Activated CD8-positive, alpha-beta memory T cell treated with anti-CD3 and anti-CD28 coated beads for 36 hours (primary cell): ENCODE measurements around the gene CHRND. TPM values are rescaled to one million over a fixed set of nuclear protein-coding genes. Genes with fewer than 3 reads are reported as not detected.

Experiments used
- CTCF ChIA-PET: fragments of 350-600 bp; sonication (Branson Sonifier 250); formaldehyde crosslinking; loops from one replicate; lab custom pipeline; 2021; ENCODE audit warnings: antibody characterized with exemption; lab: Charles Lee
- POLR2A ChIA-PET: fragments of 350-600 bp; sonication (Branson Sonifier 250); formaldehyde crosslinking; loops from one replicate; lab custom pipeline; 2021; ENCODE audit warnings: antibody characterized with exemption; lab: Charles Lee
- total RNA-seq, 2 experiments: library from RNA; stranded (reverse); gene quantifications; one replicate each; pipeline ENCODE4 v1.2.3, GENCODE V29; 2021

Gene CHRND
- total RNA-seq, 2 experiments from 2014 or later = not detected

- ChIA-PET CTCF (no interaction called here), POLR2A (no interaction called here)
Observed at GRCh38 chr2:232535761-232536530, 10.0 kb downstream of the CHRND start.

GRCh38 chr2:232537079-232537478, 11.1 kb downstream of the CHRND start:
- ChIA-PET CTCF (interaction anchor here (0.5 kb wide), 1 partner anchor 21 kb away, joined by 3 read pairs; no protein-coding TSS in a partner anchor), POLR2A (no interaction called here)

GRCh38 chr2:232537499-232537898, 11.5 kb downstream of the CHRND start:
- ChIA-PET CTCF (interaction anchor here (0.5 kb wide), 1 partner anchor 21 kb away, joined by 3 read pairs; no protein-coding TSS in a partner anchor), POLR2A (no interaction called here)

GRCh38 chr2:232538671-232539070, 12.7 kb downstream of the CHRND start:
- ChIA-PET CTCF (interaction anchor here (0.7 kb wide), 1 partner anchor 302 kb away, joined by 4 read pairs; no protein-coding TSS in a partner anchor), POLR2A (no interaction called here)

GRCh38 chr2:232539298-232540231, 13.6 kb downstream of the CHRND start, which contains the start of gene CHRNG:
TSS of gene CHRNG (plus strand) at chr2:232539692. CDS start at chr2:232539748, 56 bp downstream.
- ChIA-PET CTCF (no interaction called here), POLR2A (no interaction called here)

- CTCF ChIA-PET = no interaction called here
Observed at GRCh38 chr2:232540441-232541041, 14.6 kb downstream of the CHRND start.

GRCh38 chr2:232541195-232541960, 15.4 kb downstream of the CHRND start:
- CTCF ChIA-PET = no interaction called here
- POLR2A ChIA-PET = no interaction called here

More at GRCh38 chr2:232540441-232541041, 14.6 kb downstream of the CHRND start:
- POLR2A ChIA-PET = no interaction called here

DNA sequence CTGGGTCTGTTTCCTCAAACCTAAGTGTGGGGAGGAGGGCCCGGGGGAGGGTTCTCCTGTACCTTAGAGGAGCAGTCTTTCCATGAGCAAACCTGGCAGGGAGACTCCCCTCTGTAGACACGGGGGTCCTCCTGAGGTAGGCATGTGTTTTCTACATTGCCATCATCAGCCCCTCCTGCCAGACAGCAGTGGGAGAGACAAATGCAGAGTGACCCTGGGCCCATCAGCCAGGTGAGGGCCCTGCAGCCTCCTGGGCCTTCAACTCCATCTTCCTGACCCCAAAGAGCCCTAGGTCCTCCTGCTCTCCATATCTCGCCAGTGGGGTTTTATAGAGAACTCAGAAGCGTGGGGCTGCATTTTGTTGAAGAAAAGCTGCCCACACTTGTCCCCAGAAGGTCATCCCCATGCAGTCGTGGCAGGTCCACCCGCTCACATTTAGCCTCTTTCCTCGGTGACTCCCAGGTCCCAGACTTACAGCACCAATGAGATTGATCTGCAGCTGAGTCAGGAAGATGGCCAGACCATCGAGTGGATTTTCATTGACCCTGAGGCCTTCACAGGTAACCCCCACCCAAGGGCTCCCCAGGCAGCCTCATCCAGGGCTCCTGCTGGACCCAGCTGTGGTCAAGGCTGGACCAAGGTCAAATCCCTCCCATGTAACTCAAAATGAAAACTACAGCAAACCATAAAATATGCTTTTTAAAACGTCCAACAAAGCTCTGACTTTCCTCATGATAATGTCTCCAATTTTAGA, 16.2 kb downstream of the CHRND start:
- ChIA-PET POLR2A (interaction anchor here (0.5 kb wide), 1 partner anchor 758 kb away, joined by 3 read pairs; no protein-coding TSS in a partner anchor), CTCF (no interaction called here)

DNA sequence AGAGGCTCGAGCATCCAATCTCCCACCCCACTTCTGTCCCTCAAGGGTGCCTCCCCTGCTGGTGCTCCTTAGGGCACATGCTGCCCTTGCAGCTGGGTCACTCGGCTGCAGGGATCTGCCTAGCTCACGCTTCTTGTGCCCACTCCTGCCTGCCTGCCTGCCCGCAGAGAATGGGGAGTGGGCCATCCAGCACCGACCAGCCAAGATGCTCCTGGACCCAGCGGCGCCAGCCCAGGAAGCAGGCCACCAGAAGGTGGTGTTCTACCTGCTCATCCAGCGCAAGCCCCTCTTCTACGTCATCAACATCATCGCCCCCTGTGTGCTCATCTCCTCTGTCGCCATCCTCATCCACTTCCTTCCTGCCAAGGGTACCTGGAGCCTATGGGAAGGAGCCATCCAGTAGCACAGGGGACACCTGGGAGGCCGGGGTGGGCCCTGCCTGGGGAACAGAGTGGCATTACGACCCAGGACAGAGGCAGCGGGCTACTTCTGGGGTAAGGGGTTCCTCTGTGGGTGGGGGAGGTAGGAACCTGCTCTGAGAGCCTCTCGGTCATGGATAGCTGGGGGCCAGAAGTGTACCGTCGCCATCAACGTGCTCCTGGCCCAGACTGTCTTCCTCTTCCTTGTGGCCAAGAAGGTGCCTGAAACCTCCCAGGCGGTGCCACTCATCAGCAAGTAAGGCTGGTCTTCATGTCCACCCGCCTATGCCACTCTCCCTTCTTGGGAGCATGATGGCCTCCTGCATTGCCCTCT, 16.9 kb downstream of the CHRND start:
- CTCF ChIA-PET = no interaction called here
- POLR2A ChIA-PET = no interaction called here

DNA sequence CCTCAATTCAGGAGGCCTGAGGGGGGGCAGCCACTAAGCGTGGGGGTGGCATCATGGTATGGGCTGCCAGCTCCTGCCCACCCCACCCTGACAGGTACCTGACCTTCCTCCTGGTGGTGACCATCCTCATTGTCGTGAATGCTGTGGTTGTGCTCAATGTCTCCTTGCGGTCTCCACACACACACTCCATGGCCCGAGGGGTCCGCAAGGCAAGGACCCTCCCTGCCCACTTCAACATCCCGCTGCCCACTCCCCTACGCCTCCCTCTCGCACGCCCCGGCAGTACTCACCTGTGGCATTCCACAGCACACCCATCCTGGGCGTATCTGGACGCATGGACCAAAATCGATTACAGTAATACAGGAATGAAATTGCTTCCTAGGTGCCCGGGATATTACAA, 17.5 kb downstream of the CHRND start:
- ChIA-PET CTCF (no interaction called here), POLR2A (no interaction called here)

GRCh38 chr2:232543928-232544631, 18.1 kb downstream of the CHRND start:
- POLR2A ChIA-PET = interaction anchor here (0.5 kb wide), 1 partner anchor 1903 kb away, joined by 3 read pairs; no protein-coding TSS in a partner anchor
- CTCF ChIA-PET = no interaction called here

DNA sequence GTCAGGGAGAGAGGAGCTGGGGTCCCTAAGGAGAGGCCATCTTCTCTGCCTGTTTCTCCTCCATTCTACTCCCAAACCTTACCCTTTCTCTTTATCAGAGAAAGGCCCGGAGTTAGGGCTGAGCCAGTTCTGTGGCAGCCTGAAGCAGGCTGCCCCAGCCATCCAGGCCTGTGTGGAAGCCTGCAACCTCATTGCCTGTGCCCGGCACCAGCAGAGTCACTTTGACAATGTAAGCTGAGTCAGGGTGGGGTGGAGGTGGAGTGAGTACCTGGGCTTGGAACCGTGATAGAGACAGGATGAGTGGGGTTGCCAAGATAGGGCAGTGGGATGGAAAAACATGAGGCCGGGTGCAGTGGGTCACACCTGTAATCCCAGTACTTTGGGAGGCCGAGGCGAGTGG, 18.7 kb downstream of the CHRND start:
- CTCF ChIA-PET = interaction anchor here (0.7 kb wide), 1 partner anchor 18 kb away, joined by 4 read pairs; no protein-coding TSS in a partner anchor
- POLR2A ChIA-PET = interaction anchor here (0.5 kb wide), 1 partner anchor 1902 kb away, joined by 3 read pairs; no protein-coding TSS in a partner anchor

DNA sequence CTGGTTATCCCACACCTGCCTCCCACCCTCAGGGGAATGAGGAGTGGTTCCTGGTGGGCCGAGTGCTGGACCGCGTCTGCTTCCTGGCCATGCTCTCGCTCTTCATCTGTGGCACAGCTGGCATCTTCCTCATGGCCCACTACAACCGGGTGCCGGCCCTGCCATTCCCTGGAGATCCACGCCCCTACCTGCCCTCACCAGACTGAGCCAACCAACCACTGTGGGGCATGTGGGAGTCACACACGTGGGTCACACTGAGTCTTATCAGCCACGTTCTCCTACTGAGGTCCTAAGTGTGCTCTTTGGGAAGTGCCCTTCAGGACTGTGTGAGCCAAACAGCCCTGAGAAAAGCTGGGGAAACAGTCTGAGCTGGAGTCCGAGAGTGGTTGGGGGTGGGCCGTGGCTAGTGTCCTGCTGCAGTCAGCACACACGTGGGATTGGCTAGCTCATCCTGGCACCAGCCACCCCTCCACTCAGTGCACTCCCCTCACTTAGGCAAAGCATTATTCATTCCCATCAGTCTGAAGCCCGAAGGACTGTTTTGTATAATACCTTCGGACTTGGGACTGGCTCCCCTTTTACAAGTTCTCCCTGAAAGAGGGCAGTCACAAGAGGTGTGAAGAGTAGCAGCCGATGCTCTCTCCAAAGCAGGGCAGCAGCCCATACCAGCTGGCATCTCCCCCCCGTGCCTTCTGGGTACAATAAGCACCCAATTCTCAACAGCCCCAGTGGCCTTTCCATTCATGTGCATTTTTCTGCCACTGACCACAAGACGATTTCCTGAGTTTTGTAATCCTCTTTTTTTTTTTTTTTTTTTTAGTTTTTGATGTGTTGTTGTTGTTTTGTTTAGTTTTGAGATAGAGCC, 19.8 kb downstream of the CHRND start:
- ChIA-PET POLR2A (no interaction called here), CTCF (interaction anchor here (0.7 to 1.2 kb wide), 2 partner anchors 16 to 24 kb away, joined by 3 to 4 read pairs; no protein-coding TSS in a partner anchor)

DNA sequence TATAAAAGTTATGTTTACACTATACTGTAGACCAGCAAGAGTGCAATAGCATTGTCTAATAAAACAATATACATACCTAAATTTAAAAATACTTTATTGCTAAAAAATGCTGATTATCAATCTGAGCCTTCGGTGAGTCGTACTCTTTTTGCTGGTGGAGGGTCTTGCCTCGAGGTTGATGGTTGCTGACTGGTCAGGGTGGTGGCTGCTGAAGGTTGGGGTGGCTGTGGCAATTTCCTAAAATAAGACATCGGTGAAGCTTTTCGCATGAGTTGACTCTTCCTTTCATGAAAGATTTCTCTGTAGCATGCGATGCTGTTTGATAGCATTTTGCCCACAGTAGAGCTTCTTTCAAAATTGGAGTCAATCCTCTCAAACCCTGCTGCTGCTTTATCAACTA, 22.0 kb downstream of the CHRND start:
- CTCF ChIA-PET = no interaction called here
- POLR2A ChIA-PET = no interaction called here

DNA sequence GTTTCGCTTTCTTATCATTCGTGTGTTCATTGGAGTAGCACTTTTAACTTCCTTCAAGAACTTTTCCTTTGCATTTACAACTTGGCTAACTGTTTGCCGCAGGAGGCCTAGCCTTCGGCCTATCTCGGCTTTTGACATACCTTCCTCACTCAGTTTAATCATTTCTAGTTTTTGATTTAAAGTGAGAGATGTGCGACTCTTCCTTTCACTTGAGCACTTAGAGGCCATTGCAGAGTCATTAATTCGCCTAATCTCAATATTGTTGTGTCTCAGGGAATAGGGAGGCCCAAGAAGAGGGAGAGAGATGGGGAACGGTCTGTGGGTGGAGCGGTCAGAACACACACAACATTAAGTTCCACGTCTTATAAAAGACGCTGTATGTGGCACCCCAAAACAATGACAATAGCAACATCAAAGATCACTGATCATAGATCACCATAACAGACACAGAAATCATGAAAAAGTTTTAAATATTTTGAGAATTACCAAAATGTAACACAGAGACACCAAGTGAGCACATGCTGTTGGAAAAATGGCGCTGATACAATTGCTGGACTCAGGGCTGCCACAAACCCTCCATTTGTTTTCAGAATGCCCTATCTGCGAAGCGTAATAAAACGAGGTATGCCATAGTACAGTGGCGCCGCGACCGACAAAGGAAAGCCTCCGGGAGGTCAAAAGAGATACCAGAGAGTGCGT, 23.8 kb downstream of the CHRND start:
- CTCF ChIA-PET = no interaction called here
- POLR2A ChIA-PET = no interaction called here
